GM23248 (cell line): ENCODE measurements around the gene RPL27A.

Source experiments
- EZH2 ChIP-seq: fragments of 200-600 bp; sonication (generic); IDR thresholded peaks from 2 replicates; pipeline ENCODE4 v1.6.1; 2018; ENCODE audit warnings: antibody characterized with exemption, mild to moderate bottlenecking; ENCODE audit not compliant: insufficient read depth, poor library complexity, severe bottlenecking
- EZH2phosphoT487 ChIP-seq: fragments of 200-600 bp; sonication (generic); IDR thresholded peaks from 2 replicates; pipeline ENCODE4 v1.6.1; 2018; ENCODE audit warnings: antibody characterized with exemption, moderate library complexity, mild to moderate bottlenecking, low read depth; ENCODE audit not compliant: insufficient read depth

DNA sequence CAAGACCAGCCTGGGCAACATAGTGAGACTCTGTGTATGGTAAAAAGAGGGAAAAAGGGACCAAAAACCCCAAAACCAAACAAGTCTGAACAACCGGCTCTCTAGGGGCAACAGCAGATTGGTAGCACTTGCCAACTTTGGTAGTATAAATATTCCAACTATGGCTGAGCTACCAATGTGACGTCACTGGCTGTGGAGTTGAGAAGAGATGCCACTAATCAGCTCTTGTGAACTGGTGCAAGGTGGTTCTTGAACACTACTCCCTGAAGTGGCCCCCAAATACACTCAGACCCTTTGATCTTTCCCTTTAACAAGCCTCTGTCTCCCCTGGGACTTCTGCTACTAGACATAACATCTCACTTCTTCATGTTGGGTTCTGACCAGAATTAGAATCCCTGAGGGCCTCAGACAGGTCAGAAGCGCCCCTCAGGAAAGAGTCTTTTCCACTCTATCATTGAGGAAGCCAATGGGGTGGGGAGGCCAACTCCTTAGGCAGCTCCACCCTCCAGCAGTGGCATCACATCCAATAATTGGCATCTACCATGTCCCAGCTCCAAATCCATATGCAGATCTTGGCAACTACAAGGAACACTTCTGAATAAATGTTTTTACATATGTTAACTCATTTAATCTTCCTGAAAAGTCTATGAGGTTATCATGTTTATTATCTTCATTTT is 49.2 kb downstream of the RPL27A start:
- TF ChIP-seq EZH2phosphoT487, result no peak
- no peak for TF ChIP-seq EZH2
